Endothelial cell of umbilical vein (primary cell): ENCODE data around the gene MYZAP. TPM values are rescaled to one million over a fixed set of nuclear protein-coding genes. Genes with fewer than 3 reads are reported as not detected.
A peak's percentile ranks its signal among the peaks of the same experiment; 100 is the strongest.

Experiments used
- BruUV-seq: library from RNA; stranded (reverse); fragments of 400-500 nt; replicated peaks from 2 replicates; lab custom pipeline; 2021; lab: Mats Ljungman, UMichigan
- CTCF ChIA-PET: fragments of 300-600, 350-600 bp; sonication (Branson Sonifier 250); formaldehyde crosslinking; loops from one replicate; lab custom pipeline; 2021; ENCODE audit warnings: antibody characterized with exemption, inconsistent platforms; lab: Charles Lee
- POLR2A ChIA-PET: fragments of 300-600, 350-600 bp; sonication (Branson Sonifier 250); formaldehyde crosslinking; loops from one replicate; lab custom pipeline; 2021; ENCODE audit warnings: antibody characterized with exemption, inconsistent platforms; lab: Charles Lee
- DNase-seq: peaks from one replicate; pipeline ENCODE4 v3.0.0-alpha.2; 2011; ENCODE audit warnings: low read depth, low spot score
- FAIRE-seq: peaks from 2 replicates; lab custom pipeline; 2011; peaks lifted over from hg19 to GRCh38; lab: Jason Lieb, UNC
- H2AFZ ChIP-seq: 2 replicates; pipeline ENCODE4 v1.6.0; 2012; ENCODE audit warnings: low read depth, low read length, control low read depth, inconsistent platforms
- H3K27ac ChIP-seq: 2 replicates; pipeline ENCODE4 v1.5.1; 2011; ENCODE audit warnings: low read depth, mild to moderate bottlenecking, control low read depth, low read length, moderate library complexity; ENCODE audit not compliant: insufficient read depth
- H3K27me3 ChIP-seq, 2 experiments: 2 replicates each; pipeline versions ENCODE4 v1.6.0 to v1.6.1; 2011; ENCODE audit warnings: low read length in 2 of 2, mixed read lengths in 1 of 2; ENCODE audit not compliant: control insufficient read depth in 2 of 2, insufficient read depth in 2 of 2
- H3K36me3 ChIP-seq, 2 experiments: 2 replicates in 1 of 2; 3 replicates in 1 of 2; pipeline ENCODE4 v1.5.1; 2011; ENCODE audit warnings: low read length in 2 of 2, mild to moderate bottlenecking in 1 of 2, moderate library complexity in 1 of 2; ENCODE audit not compliant: control insufficient read depth in 2 of 2, insufficient read depth in 2 of 2; ENCODE audit errors: extremely low read depth in 1 of 2
- H3K4me1 ChIP-seq: 3 replicates; pipeline ENCODE4 v1.5.1; 2011; ENCODE audit warnings: mild to moderate bottlenecking, low read length; ENCODE audit not compliant: control insufficient read depth, insufficient read depth; ENCODE audit errors: extremely low read depth
- H3K4me2 ChIP-seq: 2 replicates; pipeline ENCODE4 v1.6.1; 2011; ENCODE audit warnings: low read length, control low read depth, mixed read lengths; ENCODE audit not compliant: insufficient read depth
- H3K4me3 ChIP-seq, 3 experiments: fragments of 200-600 bp in 1 of 3; sonication (generic), shearing (Covaris generic) in 1 of 3; replicated peaks in 1 of 3; 2 replicates each; pipeline ENCODE4 v1.5.1; 2011 to 2016; ENCODE audit warnings: control low read depth in 3 of 3, low read length in 3 of 3, mild to moderate bottlenecking in 2 of 3, inconsistent platforms in 1 of 3, low read depth in 1 of 3, moderate library complexity in 1 of 3; ENCODE audit not compliant: insufficient read depth in 1 of 3
- H3K79me2 ChIP-seq: 2 replicates; pipeline ENCODE4 v1.6.0; 2012; ENCODE audit warnings: low read length, inconsistent platforms; ENCODE audit not compliant: control insufficient read depth, insufficient read depth
- H3K9ac ChIP-seq: replicated peaks from 2 replicates; pipeline ENCODE3; 2011; ENCODE audit warnings: low read length, control low read depth; ENCODE audit not compliant: insufficient read depth; ENCODE audit errors: extremely low read depth
- H3K9me1 ChIP-seq: replicated peaks from 3 replicates; pipeline ENCODE4 v1.6.0; 2011; ENCODE audit warnings: mild to moderate bottlenecking, low read length; ENCODE audit not compliant: control insufficient read depth, insufficient read depth; ENCODE audit errors: extremely low read depth
- H3K9me3 ChIP-seq: replicated peaks from 2 replicates; pipeline ENCODE4 v1.5.1; 2012; ENCODE audit warnings: low read length, inconsistent platforms; ENCODE audit not compliant: control insufficient read depth, insufficient read depth
- H4K20me1 ChIP-seq: replicated peaks from 2 replicates; pipeline ENCODE3; 2011; ENCODE audit warnings: mild to moderate bottlenecking, low read length; ENCODE audit not compliant: control insufficient read depth, insufficient read depth; ENCODE audit errors: extremely low read depth
- EZH2 ChIP-seq: IDR thresholded peaks from 2 replicates; pipeline ENCODE4 v1.6.1; 2012; ENCODE audit warnings: borderline replicate concordance, low read depth, mild to moderate bottlenecking, moderate library complexity, low read length, inconsistent platforms; ENCODE audit not compliant: severe bottlenecking
- GATA2 ChIP-seq: IDR thresholded peaks from 2 replicates; pipeline ENCODE4 v1.7.0; 2011; ENCODE audit warnings: low read depth, mild to moderate bottlenecking, moderate library complexity, mixed read lengths, low read length; ENCODE audit not compliant: insufficient read length, insufficient read depth
- JUN ChIP-seq: IDR thresholded peaks from 2 replicates; pipeline ENCODE4 v1.6.1; 2011; ENCODE audit warnings: borderline replicate concordance, low read depth; ENCODE audit not compliant: insufficient read length, insufficient read depth
- MAX ChIP-seq: IDR thresholded peaks from 2 replicates; pipeline ENCODE4 v1.6.1; 2011; ENCODE audit not compliant: insufficient read depth, insufficient read length
- POLR2A ChIP-seq: IDR thresholded peaks from 2 replicates; pipeline ENCODE4 v1.6.1; 2012; ENCODE audit warnings: low read depth, mild to moderate bottlenecking, control low read depth, low read length
- dilution Hi-C: fragments of 300-500 bp; cut with MboI; formaldehyde crosslinking; loops from one replicate; pipeline ENCODE4 v1.15.0; 2019; ENCODE audit warnings: low sequenced_read_pairs; ENCODE audit not compliant: extremely low pct_ligation_motif_present
- intact Hi-C: fragments of 100-400 bp; cut with micrococcal nuclease; formaldehyde crosslinking; loops from one replicate; pipeline ENCODE4 v1.10.0; 2022
- polyA plus RNA-seq, 4 experiments: library from polyadenylated mRNA; depleted of rRNA in 3 of 4; stranded (reverse) in 3 of 4; unstranded in 1 of 4; fragments of >200 nt; gene quantifications; 2 replicates each; pipeline versions ENCODE4 v1.2.1 to v1.2.3, GENCODE V29; 2011 to 2012; ENCODE audit warnings: missing spikeins in 1 of 4
- total RNA-seq: library from RNA; stranded (reverse); gene quantifications from 2 replicates; pipeline ENCODE4 v1.2.3, GENCODE V29; 2021
- TF ChIP-seq, protein P1 (sequence below), 2 donors: IDR thresholded peaks; 1 replicate in 1 of 2; 2 replicates in 1 of 2; pipeline ENCODE4 v1.5.1; 2011; ENCODE audit warnings: low read length in 2 of 2, mild to moderate bottlenecking in 2 of 2, moderate library complexity in 2 of 2, control low read depth in 1 of 2, inconsistent platforms in 1 of 2, low read depth in 1 of 2; ENCODE audit not compliant: insufficient read depth in 1 of 2; ENCODE audit errors: extremely low read depth in 1 of 2

Gene MYZAP
- total and polyA plus RNA-seq, 2 donors (not counting 3 experiments of a cell fraction or from before 2014, with no cell fraction given): 6.3 to 8.1 TPM

GRCh38 chr15:57667171-57667849, 75.6 kb downstream of the MYZAP start:
- Histone ChIP-seq H2AFZ (peak overlapping the region; percentile 65), H3K79me2 (no peaks in the 10 kb centered on the region), H3K4me1 (peaks cover 7% of the 10 kb centered on the region), H3K4me3 (no peak overlapping the region), H3K27ac (no peak overlapping the region), H3K9me1 (no peaks in the 10 kb centered on the region), H3K9me3 (no peaks in the 10 kb centered on the region), H3K27me3 (no peaks in the 10 kb centered on the region), H3K36me3 (peaks cover 0 to 5% of the 10 kb centered on the region in 2 experiments), H3K9ac (no peak overlapping the region), H3K4me2 (no peak overlapping the region), H4K20me1 (no peaks in the 10 kb centered on the region)
- no peak for TF ChIP-seq MAX
- TF ChIP-seq GATA2: no peak
- no peak for TF ChIP-seq EZH2
- TF ChIP-seq JUN: no peak
- TF ChIP-seq, protein P1, sequence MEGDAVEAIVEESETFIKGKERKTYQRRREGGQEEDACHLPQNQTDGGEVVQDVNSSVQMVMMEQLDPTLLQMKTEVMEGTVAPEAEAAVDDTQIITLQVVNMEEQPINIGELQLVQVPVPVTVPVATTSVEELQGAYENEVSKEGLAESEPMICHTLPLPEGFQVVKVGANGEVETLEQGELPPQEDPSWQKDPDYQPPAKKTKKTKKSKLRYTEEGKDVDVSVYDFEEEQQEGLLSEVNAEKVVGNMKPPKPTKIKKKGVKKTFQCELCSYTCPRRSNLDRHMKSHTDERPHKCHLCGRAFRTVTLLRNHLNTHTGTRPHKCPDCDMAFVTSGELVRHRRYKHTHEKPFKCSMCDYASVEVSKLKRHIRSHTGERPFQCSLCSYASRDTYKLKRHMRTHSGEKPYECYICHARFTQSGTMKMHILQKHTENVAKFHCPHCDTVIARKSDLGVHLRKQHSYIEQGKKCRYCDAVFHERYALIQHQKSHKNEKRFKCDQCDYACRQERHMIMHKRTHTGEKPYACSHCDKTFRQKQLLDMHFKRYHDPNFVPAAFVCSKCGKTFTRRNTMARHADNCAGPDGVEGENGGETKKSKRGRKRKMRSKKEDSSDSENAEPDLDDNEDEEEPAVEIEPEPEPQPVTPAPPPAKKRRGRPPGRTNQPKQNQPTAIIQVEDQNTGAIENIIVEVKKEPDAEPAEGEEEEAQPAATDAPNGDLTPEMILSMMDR (IDR thresholded peaks at IDR 0.05; ENCODE audit: extremely low read depth in 1 of 2, insufficient read depth in 1 of 2, low read depth in 1 of 2, low read length in 2 of 2): peak in 1 of 2 donors; percentile 42
- no peak for TF ChIP-seq POLR2A
- BruUV-seq: no TSS peak
- intact Hi-C loops: loop anchor here (1.0 to 2.0 kb wide), 4 partner anchors 39 to 403 kb away; partner anchors contain the start of gene POLR2M
- DNase-seq: peak; percentile 67
- dilution Hi-C loops: no loop called here
- ChIA-PET CTCF (interaction anchor here (0.8 to 5.5 kb wide), 12 partner anchors 10 to 410 kb away, joined by 3 to 29 read pairs (median 8); partner anchors contain the start of gene POLR2M), POLR2A (no interaction called here)
- FAIRE-seq: no peak
